K562 (cell line): ENCODE measurements around the gene CAMK1D.

Source experiments
- CTCF ChIP-seq, 3 experiments: IDR thresholded peaks in 2 of 3; conservative IDR thresholded peaks in 1 of 3; 2 replicates each; pipeline ENCODE4 v1.5.1; 2011 to 2012; ENCODE audit warnings: low read length in 3 of 3, mild to moderate bottlenecking in 3 of 3, control low read depth in 2 of 3, improper control_type of control experiment in 1 of 3, inconsistent platforms in 1 of 3, low read depth in 1 of 3, mixed read lengths in 1 of 3, moderate library complexity in 1 of 3; ENCODE audit not compliant: insufficient read depth in 2 of 3
- EGR1 ChIP-seq: fragments of 450-650 bp; conservative IDR thresholded peaks from 2 replicates; pipeline ENCODE4 v1.6.1; 2017; ENCODE audit warnings: mild to moderate bottlenecking
- KHSRP ChIP-seq: fragments of 450-650 bp; IDR thresholded peaks from 2 replicates; pipeline ENCODE4 v1.6.1; 2017
- MEF2A ChIP-seq: IDR thresholded peaks from 2 replicates; pipeline ENCODE4 v1.6.1; 2011; ENCODE audit warnings: low read depth, mild to moderate bottlenecking, low read length, moderate library complexity; ENCODE audit not compliant: control insufficient read depth
- MLX ChIP-seq, 2 experiments: fragments of 450-650 bp in 1 of 2; sonication (generic) in 1 of 2; formaldehyde crosslinking; conservative IDR thresholded peaks; 2 replicates each; pipeline versions ENCODE4 v1.4.0 to v1.8.1; 2020 to 2022; ENCODE audit warnings: mild to moderate bottlenecking in 1 of 2, missing genetic modification reagents in 1 of 2
- NR2C2 ChIP-seq, 2 experiments: fragments of 200-800 bp in 1 of 2; sonication (Bioruptor generic) in 1 of 2; sonication (generic) in 1 of 2; formaldehyde crosslinking in 1 of 2; IDR thresholded peaks; 2 replicates each; pipeline versions ENCODE4 v1.6.1 to v1.8.0; 2016 to 2022; ENCODE audit warnings: mild to moderate bottlenecking in 1 of 2, missing compliant biosample characterization in 1 of 2, missing genetic modification characterization in 1 of 2, missing genetic modification reagents in 1 of 2
- RNF2 ChIP-seq: sonication (generic); IDR thresholded peaks from 2 replicates; pipeline ENCODE4 v1.6.1; 2016
- ZFPM2 ChIP-seq: fragments of 250-450 bp; sonication (Bioruptor Pico); IDR thresholded peaks from 2 replicates; pipeline ENCODE4 v1.5.1; 2022; ENCODE audit warnings: mild to moderate bottlenecking
- ZNF263 ChIP-seq: sonication (generic); formaldehyde crosslinking; IDR thresholded peaks from 2 replicates; pipeline ENCODE4 v1.8.0; 2022; ENCODE audit warnings: mild to moderate bottlenecking, missing genetic modification reagents, borderline replicate concordance
- ZSCAN29 ChIP-seq: fragments of 450-650 bp; IDR thresholded peaks from 2 replicates; pipeline ENCODE4 v1.6.1; 2017
- TF ChIP-seq, protein P1 (sequence below): fragments of 450-650 bp; IDR thresholded peaks from 2 replicates; pipeline ENCODE4 v1.6.1; 2017; ENCODE audit warnings: antibody characterized with exemption
- TF ChIP-seq, protein P2 (sequence below), 2 experiments: fragments of 450-650 bp; IDR thresholded peaks; 2 replicates each; pipeline ENCODE4 v1.6.1; 2016

DNA sequence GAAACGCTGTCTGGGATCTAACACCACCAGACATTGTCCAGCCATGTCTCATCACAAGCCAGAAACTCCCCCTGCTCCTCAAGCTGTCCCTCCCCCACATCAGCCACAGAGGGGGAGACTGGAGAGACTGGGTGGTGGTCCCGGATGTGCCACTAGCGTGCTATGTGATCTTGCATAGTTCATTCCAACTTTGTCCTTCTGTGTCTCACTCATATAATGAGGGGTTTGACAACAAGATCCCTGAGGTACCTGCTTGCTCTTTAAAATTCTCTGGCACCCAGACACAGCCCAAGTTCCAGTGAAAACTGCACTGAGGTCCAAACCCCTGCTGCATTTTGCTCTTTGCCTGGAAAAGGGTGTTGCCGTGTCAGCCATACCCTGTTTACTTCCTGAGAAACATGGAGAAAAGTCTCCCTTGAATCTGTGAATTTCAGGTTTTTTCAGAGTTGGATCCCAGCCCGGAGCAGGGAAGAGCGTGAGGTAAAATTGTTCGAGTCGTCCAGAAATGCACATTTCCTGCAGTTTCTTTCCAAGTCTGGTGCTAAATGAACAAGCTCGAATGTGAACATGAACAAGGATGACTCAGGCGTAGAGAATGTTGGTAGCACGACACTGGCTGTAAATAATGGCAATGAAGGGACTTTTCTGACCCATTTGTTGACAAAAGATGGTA is 495.6 kb downstream of the CAMK1D start:
- TF ChIP-seq, protein P1, sequence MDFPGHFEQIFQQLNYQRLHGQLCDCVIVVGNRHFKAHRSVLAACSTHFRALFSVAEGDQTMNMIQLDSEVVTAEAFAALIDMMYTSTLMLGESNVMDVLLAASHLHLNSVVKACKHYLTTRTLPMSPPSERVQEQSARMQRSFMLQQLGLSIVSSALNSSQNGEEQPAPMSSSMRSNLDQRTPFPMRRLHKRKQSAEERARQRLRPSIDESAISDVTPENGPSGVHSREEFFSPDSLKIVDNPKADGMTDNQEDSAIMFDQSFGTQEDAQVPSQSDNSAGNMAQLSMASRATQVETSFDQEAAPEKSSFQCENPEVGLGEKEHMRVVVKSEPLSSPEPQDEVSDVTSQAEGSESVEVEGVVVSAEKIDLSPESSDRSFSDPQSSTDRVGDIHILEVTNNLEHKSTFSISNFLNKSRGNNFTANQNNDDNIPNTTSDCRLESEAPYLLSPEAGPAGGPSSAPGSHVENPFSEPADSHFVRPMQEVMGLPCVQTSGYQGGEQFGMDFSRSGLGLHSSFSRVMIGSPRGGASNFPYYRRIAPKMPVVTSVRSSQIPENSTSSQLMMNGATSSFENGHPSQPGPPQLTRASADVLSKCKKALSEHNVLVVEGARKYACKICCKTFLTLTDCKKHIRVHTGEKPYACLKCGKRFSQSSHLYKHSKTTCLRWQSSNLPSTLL, result no peak
- TF ChIP-seq MLX (CRISPR knock-in tag; conservative IDR thresholded peaks at IDR 0.05) (no peak), CTCF (IDR thresholded peaks at IDR 0.05 in 2 of 3, conservative IDR thresholded peaks at IDR 0.05 in 1 of 3; ENCODE audit: insufficient read depth in 2 of 3, low read depth in 1 of 3, low read length in 3 of 3) (no peak), ZSCAN29 (no peak), ZFPM2 (no peak), EGR1 (no peak), KHSRP (no peak), RNF2 (no peak), ZNF263 (no peak), MEF2A (no peak), NR2C2 (CRISPR knock-in tag; IDR thresholded peaks at IDR 0.05) (no peak), NR2C2 (tag; IDR thresholded peaks at IDR 0.05) (no peak)
- TF ChIP-seq, protein P2, sequence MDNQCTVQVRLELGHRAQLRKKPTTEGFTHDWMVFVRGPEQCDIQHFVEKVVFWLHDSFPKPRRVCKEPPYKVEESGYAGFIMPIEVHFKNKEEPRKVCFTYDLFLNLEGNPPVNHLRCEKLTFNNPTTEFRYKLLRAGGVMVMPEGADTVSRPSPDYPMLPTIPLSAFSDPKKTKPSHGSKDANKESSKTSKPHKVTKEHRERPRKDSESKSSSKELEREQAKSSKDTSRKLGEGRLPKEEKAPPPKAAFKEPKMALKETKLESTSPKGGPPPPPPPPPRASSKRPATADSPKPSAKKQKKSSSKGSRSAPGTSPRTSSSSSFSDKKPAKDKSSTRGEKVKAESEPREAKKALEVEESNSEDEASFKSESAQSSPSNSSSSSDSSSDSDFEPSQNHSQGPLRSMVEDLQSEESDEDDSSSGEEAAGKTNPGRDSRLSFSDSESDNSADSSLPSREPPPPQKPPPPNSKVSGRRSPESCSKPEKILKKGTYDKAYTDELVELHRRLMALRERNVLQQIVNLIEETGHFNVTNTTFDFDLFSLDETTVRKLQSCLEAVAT (IDR thresholded peaks at IDR 0.05), result no peak
